HCT116 (cell line): Measurements from ENCODE around the gene ABRAXAS1.

ENCODE experiments used
- EZH2 ChIP-seq: fragments of 200-600 bp; sonication (generic); IDR thresholded peaks from 2 replicates; pipeline ENCODE4 v1.6.1; 2017; ENCODE audit warnings: antibody characterized with exemption, mixed run types
- SRF ChIP-seq: IDR thresholded peaks from 2 replicates; pipeline ENCODE4 v1.6.1; 2012; ENCODE audit warnings: low read depth
- ZNF274 ChIP-seq: fragments of 200-500 bp; sonication (Bioruptor generic); IDR thresholded peaks from 2 replicates; pipeline ENCODE4 v1.6.1; 2014; ENCODE audit warnings: mild to moderate bottlenecking, low read depth, low read length, inconsistent platforms
- TF ChIP-seq, protein P1 (sequence below), 3 experiments: fragments of 200-600 bp in 1 of 3; sonication (generic) in 1 of 3; IDR thresholded peaks in 2 of 3; conservative IDR thresholded peaks in 1 of 3; 2 replicates each; pipeline ENCODE4 v1.5.1; 2012 to 2017; ENCODE audit warnings: low read depth in 2 of 3, low read length in 2 of 3, antibody characterized with exemption in 1 of 3, borderline replicate concordance in 1 of 3, control low read depth in 1 of 3, mild to moderate bottlenecking in 1 of 3, mixed read lengths in 1 of 3, mixed run types in 1 of 3, moderate library complexity in 1 of 3; ENCODE audit not compliant: insufficient read depth in 1 of 3

DNA sequence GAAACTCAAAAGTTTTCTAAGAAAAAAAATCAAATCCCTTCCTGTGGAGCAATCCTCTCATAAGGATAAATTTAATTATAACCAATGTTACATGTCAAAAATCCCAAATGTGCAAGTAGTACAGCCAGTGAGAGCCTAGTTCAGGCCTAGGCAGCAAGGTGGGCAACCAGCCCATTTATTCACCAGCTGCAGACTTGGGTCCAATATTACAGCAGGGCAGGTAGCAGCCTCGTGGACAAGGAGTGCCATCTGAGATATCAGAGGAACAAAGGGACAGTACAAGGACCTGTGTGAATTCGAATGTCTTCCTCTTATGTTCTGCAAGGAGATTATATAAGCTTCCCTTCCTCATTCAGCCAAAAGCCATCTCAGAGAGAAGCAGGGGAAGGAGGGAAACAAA, 35.9 kb downstream of the ABRAXAS1 start:
- TF ChIP-seq ZNF274 = no peak
- TF ChIP-seq, protein P1, sequence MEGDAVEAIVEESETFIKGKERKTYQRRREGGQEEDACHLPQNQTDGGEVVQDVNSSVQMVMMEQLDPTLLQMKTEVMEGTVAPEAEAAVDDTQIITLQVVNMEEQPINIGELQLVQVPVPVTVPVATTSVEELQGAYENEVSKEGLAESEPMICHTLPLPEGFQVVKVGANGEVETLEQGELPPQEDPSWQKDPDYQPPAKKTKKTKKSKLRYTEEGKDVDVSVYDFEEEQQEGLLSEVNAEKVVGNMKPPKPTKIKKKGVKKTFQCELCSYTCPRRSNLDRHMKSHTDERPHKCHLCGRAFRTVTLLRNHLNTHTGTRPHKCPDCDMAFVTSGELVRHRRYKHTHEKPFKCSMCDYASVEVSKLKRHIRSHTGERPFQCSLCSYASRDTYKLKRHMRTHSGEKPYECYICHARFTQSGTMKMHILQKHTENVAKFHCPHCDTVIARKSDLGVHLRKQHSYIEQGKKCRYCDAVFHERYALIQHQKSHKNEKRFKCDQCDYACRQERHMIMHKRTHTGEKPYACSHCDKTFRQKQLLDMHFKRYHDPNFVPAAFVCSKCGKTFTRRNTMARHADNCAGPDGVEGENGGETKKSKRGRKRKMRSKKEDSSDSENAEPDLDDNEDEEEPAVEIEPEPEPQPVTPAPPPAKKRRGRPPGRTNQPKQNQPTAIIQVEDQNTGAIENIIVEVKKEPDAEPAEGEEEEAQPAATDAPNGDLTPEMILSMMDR (IDR thresholded peaks at IDR 0.05 in 2 of 3, conservative IDR thresholded peaks at IDR 0.05 in 1 of 3; ENCODE audit: borderline replicate concordance in 1 of 3, insufficient read depth in 1 of 3, low read depth in 2 of 3, low read length in 2 of 3) = no peak
- TF ChIP-seq SRF = no peak
- TF ChIP-seq EZH2 = no peak
